GM06990 (cell line): ENCODE measurements around the gene ZC3H18.

Source experiments
- DNase-seq: peaks from one replicate; pipeline ENCODE4 v3.0.0-alpha.2; 2011; ENCODE audit not compliant: insufficient read length; ENCODE audit errors: extremely low read depth
- H3K27me3 ChIP-seq: replicated peaks from 2 replicates; pipeline ENCODE4 v1.6.0; 2011; ENCODE audit warnings: low read length; ENCODE audit not compliant: control insufficient read depth, insufficient read depth
- H3K36me3 ChIP-seq: 2 replicates; pipeline ENCODE4 v1.5.1; 2011; ENCODE audit warnings: low read length; ENCODE audit not compliant: control insufficient read depth, insufficient read depth
- H3K4me3 ChIP-seq: replicated peaks from 2 replicates; pipeline ENCODE4 v1.5.1; 2011; ENCODE audit warnings: low read depth, mild to moderate bottlenecking, control low read depth, low read length
- CTCF ChIP-seq: IDR thresholded peaks from 2 replicates; pipeline ENCODE4 v1.5.1; 2011; ENCODE audit warnings: low read length, control low read depth, mild to moderate bottlenecking, inconsistent platforms; ENCODE audit not compliant: insufficient read depth, poor library complexity, severe bottlenecking

The ZC3H18 gene

GRCh38 chr16:88619859-88620815 lies 49.9 kb downstream of the ZC3H18 start:
- no peak for DNase-seq
- Histone ChIP-seq H3K27me3 (no peaks in the 10 kb centered on the region), H3K4me3 (no peak overlapping the region), H3K36me3 (peaks cover 35% of the 10 kb centered on the region)
- no peak for TF ChIP-seq CTCF

GRCh38 chr16:88622125-88622524 lies 51.9 kb downstream of the ZC3H18 start:
- DNase-seq: no peak
- TF ChIP-seq CTCF: no peak
- Histone ChIP-seq H3K27me3 (no peaks in the 10 kb centered on the region), H3K4me3 (no peak overlapping the region), H3K36me3 (peaks cover 38% of the 10 kb centered on the region)

- Histone ChIP-seq H3K4me3 (no peak overlapping the region), H3K36me3 (peaks cover 38% of the 10 kb centered on the region), H3K27me3 (no peaks in the 10 kb centered on the region)
- DNase-seq: no peak
- TF ChIP-seq CTCF: no peak
Measured at GRCh38 chr16:88622866-88623265, 52.7 kb downstream of the ZC3H18 start.

GRCh38 chr16:88623858-88624257 lies 53.7 kb downstream of the ZC3H18 start:
- no peak for DNase-seq
- TF ChIP-seq CTCF: no peak
- no peak overlapping the region for H3K4me3 ChIP-seq
- H3K27me3 ChIP-seq: no peaks in the 10 kb centered on the region
- peaks cover 43% of the 10 kb centered on the region for H3K36me3 ChIP-seq

GRCh38 chr16:88624481-88624880 lies 54.3 kb downstream of the ZC3H18 start:
- Histone ChIP-seq H3K27me3 (no peaks in the 10 kb centered on the region), H3K4me3 (no peak overlapping the region), H3K36me3 (peaks cover 43% of the 10 kb centered on the region)
- DNase-seq: no peak
- no peak for TF ChIP-seq CTCF
